HG03520 (cell line): ENCODE results near the gene KIAA1217.
"Not testable (repeated sequence)": the region's sequence is repeated elsewhere in the genome, so short reads cannot be mapped to it uniquely, and the experiment has no call there.

Source experiments
- ATAC-seq: cut with Tn5 transposase; IDR thresholded peaks from one replicate; pipeline ENCODE4 v1.9.1; 2021; ENCODE audit warnings: mild to moderate bottlenecking, moderate library complexity; ENCODE audit not compliant: unreplicated experiment

The KIAA1217 gene

DNA sequence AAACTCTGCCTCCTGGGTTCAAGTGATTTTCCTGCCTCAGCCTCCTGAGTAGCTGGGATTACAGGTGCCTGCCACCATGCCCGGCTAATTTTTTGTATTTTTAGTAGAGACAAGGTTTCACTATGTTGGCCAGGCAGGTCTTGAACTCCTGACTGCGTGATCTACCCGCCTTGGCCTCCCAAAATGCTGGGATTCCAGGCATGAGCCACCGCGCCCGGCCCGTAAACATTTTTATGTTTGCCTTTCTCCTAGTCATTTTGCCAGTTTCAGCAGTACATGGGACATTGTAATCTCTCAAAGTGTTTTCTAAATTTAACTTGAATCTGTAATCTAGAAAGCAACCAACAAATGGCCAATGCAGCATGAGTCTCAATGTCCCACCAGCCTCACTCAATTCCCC, 128.8 kb downstream of the KIAA1217 start:
- ATAC-seq: not testable (repeated sequence)

DNA sequence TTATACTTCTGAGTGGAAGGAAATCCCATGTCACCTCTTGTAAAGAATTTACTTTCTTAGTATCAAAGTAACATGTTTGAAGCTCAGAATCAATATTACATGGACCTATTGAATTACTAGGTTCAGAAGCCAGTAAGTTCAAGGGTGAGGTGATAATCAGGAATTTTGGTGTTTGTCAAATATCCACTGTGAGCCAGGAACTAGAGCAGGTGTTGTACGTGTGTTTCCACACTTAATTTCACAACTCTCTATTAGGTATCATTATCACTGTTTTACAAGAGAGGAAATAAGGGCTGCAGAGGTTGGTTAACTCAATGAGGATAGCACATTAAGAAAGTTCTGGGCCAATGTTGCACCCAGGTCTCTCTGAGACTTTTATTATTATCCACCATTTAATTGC, 130.4 kb downstream of the KIAA1217 start:
- ATAC-seq: no peak

DNA sequence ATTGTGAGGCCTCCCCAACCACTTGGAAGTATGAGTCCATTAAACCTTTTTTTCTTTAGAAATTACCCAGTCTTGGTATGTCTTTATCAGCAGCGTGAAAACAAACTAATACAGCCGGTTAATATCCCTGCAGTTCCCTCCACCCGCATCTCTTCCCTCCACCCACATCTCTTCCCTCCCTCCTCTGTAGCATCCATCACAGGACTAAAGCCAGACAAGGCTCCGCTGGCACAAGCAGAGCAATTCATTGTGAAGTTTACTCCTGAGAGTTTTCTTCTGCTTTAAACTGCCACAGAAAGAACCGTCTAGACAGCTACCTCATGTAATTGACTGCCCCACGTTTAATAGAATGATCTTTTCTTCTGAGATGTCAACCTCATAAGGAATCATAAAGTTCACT, 131.5 kb downstream of the KIAA1217 start:
- no peak for ATAC-seq

DNA sequence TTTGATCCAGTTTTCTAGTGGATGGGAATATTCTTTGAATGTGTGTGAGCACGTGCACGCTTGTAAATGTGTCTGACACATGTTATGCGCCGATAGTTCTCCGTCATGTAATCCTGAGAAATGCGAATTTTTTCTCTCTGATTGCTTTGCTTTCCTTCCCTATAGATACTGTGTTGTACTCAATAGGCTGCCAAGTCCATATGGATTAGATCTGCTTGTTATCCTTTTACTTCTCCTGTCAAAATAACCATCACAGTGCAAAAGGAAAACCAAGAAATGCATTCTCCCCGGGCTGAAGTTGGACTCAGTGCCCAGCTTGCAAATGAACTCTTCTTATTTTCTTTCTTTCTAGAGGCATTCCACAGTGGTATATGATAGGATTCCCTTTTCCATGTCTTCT, 131.9 kb downstream of the KIAA1217 start:
- no peak for ATAC-seq

DNA sequence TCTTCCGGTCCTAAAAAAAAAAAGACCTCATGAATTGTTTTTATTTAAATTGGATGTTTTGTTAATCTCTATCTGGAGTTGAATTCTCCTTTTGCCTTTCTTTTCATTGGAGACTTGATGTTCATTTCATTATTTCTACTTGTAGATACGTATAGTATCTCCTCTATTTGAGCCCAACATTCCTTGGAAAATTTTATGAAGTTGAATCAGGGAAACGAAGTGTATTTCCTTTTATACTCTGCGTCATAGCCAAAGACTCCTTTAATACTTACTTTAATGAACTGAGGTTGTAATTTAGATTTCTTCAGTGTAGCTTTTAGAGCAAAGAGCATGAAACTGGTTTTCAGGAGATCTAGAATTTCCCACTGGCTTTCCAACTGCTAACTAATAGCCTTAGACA, 132.4 kb downstream of the KIAA1217 start:
- ATAC-seq: no peak

DNA sequence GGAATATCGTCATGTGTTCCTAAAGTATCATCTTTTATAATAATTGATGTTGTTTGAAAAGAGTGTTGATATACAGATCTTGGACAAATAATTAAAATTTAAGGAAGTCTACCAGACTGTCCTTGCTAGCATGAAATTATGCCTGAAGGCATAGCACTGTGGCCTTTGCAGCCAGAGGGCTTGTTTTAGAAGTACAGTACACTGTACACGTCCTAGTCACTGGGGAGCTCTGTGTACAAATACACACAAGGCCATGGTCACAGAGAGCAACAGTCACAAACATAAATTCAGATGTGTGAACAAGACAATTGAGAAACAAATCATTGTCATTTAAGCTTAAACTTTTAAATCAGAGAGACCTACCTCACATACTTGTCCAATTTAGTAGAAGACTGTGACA, 133.0 kb downstream of the KIAA1217 start:
- no peak for ATAC-seq

DNA sequence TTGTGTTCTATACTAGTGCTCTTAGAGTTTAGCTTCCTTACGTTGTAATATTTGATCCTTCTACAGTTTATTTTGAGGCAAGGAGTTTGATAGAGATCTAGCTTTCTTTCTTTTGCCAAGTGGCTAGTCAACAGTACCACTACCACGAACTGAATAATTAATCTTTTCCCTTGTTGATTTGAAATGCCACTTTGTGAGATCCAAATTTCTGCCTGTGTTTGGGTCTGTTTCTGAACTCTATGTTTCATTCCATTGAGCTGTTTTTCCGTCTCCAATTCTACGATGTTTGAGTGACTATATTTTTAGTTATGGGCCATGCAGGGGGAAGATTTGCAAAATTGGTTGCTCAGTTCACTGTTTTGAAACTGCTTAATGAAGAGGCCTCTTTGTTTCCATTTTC, 134.7 kb downstream of the KIAA1217 start:
- no peak for ATAC-seq

DNA sequence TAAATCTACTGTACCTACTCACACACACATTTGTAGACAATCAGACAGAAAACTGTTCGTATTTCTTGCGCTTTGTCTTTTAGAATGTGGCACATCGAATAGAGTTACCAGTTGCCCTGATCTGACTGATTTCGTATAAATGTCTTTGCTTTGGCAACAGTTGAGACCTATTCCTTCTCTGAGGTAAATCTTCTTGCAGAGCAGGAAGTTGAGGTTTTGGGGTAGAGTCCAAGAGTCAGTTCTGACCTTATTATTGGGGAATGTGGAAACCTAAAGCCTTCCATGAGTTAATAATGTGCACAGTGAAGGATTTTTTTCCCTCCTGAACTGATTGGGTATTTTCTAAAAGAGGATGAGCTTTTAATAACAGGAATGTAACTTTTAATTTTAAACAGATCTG, 135.3 kb downstream of the KIAA1217 start:
- no peak for ATAC-seq

DNA sequence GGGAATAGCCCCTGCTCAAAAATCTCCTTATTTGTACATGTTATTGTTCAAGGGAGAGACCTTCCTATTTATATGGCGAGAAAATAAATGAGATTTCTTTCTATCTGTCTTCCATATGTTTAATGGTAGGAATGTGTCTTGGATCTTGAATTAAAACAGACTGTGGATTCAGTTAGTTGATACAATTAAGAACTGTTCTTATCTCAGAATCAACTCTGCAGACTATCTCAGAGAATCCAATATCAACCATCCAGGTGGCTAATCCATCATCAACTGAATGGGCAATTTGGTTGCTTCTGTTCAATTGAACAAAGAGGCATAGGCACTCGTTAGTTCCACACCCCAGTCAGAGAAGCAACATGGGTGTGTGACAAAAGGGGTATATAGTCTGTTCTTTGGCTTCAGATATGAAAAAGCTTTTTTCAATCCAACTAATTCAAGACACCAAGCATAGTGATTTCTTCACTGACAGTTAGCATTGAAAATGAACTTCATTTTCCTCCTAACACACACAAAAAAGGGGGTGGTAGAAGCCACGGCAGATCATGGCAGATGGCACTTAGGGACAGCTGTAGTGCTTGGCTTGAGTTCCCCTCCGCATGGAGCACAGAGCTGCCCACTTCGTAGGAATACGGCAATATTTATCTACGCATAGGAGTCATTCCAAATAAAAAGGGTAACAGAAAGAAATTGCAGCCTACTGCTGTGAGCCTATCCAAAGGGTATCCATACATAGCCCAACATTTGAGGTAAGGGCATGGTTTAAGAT, 135.9 kb downstream of the KIAA1217 start:
- ATAC-seq: no peak

DNA sequence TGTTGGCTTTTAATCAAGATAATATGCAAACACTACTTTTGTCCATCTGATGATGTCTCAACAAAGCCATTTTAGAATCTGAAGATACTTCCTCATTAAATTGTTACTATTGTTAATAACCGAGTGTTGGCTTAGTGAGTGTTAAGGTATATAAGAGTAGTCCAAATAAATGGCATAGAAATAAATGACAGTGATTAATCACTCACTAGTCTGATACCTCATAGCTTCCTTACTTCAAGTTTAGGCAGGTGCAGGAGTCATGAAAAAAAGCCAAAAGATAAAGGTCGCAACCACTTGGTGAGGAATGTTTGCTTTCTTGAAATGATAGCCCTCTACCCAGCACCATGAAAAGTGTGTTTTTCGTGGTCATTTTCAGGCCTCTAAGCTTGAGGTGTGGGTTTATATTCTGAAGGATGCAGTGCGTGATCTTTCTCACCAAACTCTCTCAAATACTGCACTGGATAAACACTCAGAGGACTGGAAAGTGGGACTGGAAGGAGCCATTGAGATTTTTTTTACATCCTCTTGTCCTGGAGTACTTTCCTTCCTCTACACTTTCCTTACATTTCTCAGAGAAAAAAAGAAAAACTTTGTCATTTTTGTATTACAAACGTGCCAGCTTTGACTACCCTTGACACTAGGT, 138.1 kb downstream of the KIAA1217 start:
- no peak for ATAC-seq

DNA sequence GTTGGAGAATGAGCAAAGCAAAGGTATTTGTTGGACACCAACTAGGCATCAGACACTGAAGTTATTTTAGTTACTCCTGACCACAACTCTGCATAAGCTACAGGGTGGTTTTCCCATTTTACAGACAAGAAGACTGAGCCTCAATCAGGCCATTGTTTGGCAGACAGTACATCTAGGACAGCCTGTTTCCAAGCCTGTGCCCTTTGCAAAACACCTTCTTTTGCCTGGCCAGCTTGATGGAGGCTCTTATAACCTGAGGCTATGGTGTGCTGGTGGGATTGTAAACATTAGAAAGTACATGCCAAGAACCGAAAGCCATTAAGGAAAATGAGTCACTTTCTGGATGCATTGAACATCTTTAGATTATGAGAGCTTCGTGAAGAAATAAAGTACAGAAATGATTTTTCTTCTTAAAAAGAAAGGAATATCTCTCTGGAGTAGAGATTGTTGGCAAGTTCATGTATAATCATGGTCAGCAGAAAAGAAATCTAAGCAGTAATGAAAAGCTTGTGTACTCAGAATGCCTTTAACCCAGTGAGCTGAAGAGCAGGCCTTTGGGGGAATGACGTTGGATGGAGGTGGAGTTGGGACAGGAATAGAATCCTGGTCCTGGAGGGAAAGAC, 140.6 kb downstream of the KIAA1217 start:
- no peak for ATAC-seq

DNA sequence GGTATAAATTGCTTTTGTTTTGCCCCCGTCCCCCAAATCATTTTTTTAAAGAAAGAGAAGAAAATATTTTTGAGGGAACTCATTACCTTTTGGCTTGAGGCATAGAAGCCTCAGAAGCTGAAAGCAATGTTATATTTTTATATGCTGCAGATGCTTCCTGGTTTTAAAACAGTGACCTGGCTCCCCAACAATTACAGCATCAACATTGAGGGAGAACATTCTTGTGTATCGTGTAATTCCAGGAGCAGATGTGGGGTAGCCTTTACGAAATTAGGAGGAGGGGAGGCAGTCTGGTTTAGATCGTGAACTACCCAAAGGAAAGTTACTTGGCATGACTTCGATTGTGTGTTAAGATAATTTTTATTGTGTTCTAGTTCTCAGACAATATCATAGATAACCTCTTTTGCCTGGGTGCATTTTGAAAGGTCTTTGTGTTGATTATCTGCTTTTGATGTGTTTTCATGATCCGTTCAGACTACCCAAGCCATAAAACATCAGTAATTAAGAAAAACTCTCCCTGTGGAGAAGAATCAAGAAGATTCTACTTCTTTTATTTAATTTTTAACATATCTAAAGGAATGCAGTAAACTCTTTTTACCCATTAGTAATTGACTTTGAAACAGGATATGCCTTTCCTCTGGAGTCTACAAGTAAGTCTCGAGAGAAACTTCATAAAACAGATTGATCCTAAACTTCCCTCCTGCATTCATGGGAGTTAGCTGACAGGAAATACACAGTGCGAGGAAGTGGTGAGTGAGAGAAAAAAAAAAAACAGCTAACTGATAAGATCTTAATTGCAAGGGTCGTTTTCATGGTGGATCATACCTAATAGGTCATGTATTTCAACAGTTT, 141.4 kb downstream of the KIAA1217 start:
- no peak for ATAC-seq

DNA sequence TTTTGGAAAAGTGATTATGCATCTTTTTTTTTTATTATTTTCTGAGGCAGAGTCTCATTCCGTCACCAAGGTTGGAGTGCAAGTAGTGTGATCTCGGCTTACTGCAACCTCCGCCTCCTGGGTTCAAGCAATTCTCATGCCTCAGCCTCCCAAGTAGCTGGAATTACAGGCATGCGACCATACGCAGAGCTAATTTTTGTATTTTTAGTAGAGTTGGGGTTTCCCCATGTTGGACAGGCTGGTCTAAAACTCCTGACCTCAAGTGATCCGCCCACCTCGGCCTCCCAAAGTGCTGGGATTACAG, 141.9 kb downstream of the KIAA1217 start:
- not testable (repeated sequence) for ATAC-seq

DNA sequence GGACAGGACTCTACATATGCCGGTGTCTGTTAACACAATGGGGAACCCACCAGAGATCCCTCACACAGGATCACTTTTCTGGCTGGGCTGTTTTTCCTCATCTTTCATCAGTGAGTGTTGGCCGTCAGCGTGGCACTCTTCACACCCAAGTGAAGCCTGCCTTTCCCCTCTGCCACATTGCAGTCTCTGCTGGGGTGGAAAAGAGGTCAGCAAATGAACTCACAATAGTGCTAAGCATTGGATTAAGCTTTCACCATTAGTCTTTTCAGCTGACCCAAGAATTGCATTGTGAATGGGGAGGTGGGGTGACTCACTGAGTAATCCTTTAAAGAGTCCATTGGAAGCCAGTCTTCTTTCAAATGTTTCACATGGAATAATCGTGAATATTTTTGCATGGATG, 143.0 kb downstream of the KIAA1217 start:
- ATAC-seq: no peak

DNA sequence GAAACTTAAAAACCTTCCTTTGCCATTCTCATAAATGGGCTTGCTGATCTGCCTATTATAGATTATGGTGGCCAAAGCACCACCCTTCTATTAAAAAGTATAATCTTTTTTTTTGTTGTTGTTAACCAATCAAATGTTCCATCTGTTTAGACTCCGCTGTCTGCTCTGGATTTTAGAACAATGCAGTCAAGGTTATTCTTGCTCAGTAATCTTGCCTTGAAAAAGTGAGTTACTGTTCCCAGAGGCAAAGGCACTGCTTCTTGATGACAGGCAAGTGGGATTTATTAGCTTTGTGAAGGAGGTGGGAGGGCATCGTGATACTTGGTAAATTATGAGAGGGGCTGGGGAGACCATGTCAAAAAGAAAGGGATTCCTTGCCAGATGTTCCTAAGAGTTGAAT, 143.5 kb downstream of the KIAA1217 start:
- no peak for ATAC-seq

DNA sequence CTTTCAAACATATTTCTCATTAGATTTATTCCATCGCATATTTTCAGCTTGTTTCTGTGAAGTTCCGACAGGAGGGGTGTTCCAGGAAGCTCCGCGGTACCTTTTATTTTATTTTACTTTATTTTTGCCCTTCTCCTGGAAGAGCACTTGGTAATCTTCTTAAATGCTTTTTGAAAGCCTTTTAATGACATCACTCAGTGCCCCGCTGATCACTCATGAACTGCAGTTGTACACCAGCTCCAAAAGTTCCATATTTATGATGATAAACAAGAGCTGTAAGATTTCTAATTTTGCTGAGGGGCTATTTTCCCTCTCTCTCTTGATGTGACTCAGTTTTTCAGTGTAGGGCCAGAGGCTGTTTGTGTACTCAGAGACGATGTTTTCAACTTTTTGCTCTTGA, 144.4 kb downstream of the KIAA1217 start:
- no peak for ATAC-seq

DNA sequence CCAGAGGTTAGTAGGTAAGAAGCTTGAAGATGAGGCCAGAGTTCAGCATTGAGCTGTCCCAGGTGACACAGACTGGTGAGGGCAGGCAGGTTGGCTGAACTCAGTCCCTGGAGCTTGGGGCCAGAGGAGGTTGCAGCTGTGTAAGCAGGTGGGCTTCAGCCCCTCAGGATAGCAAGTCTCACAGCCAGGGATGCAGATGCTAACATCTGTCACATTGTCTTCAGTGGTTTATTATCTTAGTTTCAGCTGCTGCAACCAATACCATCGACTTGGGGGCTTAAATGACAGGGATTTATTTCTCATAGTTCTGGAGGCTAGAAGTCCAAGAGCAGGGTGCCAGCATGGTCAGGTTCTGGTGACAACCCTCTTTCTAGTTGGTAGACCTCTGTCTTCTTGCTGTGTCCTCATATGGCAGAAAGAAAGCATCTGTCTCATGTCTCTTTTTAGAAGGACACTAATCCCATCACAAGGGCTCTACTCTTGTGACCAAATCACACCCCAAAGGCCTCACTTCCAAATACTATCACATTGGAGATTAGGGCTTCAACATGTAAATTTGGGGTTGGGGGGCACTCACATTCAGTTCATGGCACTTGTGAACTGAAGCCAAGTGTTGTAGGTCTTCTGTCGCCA, 146.2 kb downstream of the KIAA1217 start:
- no peak for ATAC-seq

DNA sequence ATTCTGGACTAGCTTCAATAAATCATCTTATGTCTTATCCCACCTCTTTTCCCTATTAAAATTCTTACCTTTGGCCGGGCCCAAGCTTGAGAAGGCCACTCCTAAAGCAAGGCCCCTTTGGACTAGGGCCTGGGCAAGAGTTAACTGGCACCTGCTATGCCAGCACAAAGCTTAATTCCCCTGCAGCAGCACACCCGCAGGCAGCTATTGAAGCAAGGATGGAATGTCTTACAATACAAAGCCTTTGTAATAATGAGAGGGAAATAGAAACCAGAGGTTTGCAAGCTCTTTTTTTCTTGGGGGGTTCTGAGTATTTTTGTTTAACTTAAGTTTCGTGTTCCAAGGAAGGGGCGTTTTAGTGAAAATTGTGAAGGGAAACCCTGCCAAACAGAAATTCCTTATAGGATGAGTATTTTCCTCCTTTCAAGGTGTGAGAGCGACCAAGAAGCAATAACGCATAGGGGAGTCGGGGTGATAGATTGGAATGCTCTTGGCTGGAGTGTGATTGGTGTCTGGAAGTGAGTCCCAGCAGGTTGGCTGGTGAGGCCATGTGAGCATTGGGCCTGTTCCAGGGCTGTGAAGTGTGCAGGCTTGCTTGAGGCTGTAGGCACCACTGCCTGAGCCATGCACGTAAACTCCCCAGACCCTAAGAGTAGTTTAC, 148.5 kb downstream of the KIAA1217 start:
- no peak for ATAC-seq

DNA sequence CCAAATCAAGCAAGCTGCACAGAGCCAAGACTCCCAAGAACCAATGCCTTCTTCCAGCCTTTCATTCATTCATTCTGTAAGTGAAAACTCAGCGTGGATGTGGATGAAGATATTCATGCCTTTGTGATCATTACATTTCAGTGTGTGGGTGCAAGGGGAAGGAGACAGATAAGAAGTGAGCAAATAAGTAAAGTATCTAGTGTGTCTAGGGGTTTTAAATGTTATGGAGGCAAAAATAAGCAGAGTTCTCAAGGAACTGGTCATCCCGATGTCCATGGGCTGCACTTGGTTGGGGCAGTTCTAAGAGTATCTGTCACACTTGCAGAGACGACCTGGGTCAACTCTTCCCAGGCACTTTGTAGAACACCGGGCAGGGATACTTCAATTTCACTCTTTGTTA, 149.1 kb downstream of the KIAA1217 start:
- ATAC-seq: no peak

DNA sequence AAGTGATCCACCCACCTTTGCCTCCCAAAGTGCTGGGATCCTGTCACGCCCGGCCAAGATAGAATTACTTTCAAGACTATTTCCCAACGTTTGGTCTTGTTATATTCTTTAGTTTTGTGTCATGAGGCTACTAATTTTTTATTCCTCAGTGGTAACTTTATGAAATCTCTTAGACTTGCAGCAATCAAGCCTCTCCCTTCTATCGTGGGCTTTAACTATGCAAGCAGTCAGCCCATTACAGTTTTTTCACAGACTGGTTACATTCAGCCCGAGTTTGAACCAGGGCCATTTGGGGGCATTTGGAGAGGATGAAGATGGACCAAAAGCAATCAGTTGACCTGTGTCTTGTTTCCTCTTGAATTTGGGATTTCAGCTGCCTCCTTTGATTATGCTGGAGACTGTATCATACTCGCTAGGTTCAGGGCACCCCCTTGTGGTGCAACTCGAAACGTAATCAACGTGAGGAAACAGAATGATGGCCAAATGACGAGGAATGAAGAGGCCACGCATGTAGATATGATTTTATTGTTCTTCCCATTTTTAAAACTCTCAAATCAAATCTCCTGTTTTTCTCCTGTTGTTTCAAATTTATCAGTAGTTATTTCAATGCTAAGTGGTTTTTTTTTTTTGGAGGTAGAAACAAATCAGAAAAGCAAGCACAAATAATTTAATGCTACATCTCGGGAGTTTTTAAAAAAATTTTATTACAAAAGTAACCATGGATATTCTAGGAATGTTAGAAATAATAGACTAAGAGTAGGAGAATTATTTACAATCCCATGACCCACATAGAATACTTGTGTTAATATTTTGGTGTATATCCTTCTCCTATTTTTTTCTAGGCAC, 151.6 kb downstream of the KIAA1217 start:
- peak; percentile 73 for ATAC-seq
